HG02840 (cell line): ENCODE measurements around the gene TM4SF4.
"Not testable (repeated sequence)": the region's sequence is repeated elsewhere in the genome, so short reads cannot be mapped to it uniquely, and the experiment has no call there.

Source experiments
- ATAC-seq: cut with Tn5 transposase; IDR thresholded peaks from one replicate; pipeline ENCODE4 v1.9.1; 2021; ENCODE audit warnings: mild to moderate bottlenecking, moderate library complexity, moderate number of reproducible peaks; ENCODE audit not compliant: unreplicated experiment, low FRiP score

TM4SF4 gene, protein sequence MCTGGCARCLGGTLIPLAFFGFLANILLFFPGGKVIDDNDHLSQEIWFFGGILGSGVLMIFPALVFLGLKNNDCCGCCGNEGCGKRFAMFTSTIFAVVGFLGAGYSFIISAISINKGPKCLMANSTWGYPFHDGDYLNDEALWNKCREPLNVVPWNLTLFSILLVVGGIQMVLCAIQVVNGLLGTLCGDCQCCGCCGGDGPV

DNA sequence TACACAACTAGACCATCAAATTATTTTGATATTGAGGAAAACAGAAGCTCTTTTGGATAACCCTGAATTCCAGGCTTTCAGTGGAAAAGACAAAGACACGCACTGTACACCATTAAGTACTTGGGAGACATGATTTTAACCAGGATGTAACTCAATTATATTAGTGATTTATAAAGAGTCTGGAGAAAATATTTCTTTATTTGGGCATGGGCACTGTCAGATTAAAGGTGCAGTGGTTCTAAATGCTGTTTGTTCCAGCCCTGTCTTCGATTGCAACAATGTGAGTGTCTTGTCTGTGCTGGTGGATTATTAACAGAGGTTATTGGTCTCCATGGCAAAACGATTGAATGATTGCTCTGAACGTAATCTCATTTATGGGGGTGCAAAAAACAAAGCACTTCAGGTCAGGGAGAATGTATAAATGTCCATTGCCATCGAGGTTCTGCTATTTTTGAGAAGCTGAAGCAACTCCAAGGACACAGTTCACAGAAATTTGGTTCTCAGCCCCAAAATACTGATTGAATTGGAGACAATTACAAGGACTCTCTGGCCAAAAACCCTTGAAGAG lies at the start of gene TM4SF4:
TSS of gene TM4SF4 (plus strand) at position 448 of the 568 bp plus-strand sequence. CDS start 181 bp downstream, outside the sequence.
- no peak for ATAC-seq

DNA sequence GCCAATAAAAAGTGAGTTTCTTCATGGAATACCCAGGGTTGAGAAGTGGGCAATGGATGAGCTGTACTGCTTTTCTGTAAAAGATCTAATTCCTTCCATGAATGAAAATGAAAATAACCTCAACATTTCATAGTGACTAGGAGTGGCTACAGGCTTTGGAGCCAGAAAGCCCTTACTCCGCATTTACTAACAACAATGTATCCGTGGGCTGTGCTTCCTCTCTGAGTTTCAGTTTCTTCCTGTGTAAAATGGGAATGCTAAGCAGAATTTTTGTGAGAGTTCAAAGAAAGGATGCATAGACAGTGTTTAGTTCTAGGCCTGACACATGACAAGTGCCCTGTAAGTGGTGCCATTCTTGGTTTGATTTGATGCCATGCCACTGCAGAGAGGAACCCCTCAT lies 49.6 kb upstream of the TM4SF4 start:
- ATAC-seq = no peak

DNA sequence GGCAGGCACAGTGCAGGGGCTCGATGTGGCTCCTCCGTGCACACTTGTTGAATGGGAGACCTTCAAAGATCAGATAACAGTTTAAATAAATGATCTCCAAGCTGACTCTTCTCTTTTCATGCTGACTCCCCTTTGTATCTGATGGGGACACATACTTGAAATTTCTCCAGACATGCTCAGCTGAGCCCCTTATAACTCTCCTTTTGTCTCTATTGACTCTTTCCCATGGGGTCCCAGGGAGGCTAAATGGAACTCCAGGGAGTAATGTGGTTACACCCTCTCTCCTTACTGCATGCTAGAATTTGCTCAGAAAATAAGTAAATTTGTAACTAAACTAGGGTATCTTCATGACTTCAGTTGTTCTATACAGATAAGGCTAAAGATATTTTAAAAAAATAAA lies 48.2 kb upstream of the TM4SF4 start:
- ATAC-seq = no peak

DNA sequence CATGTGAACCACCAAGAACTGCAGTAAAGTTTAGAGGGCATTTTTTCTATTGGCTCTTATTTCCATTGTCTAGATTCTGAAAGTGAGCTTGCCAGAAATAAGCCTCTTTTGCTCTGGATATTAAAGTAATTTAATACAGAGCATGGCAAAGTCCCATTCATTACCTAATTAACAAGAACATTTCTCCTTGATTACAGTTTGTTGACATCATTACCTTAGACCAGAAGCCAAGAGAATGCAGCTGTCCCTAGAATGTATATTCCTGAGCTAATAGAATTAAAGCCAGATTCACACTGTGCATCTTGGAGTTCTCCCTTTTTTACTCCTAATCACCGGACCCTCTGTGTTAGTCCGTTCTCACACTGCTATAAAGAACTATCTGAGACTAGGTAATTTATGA lies 46.4 kb upstream of the TM4SF4 start:
- no peak for ATAC-seq

DNA sequence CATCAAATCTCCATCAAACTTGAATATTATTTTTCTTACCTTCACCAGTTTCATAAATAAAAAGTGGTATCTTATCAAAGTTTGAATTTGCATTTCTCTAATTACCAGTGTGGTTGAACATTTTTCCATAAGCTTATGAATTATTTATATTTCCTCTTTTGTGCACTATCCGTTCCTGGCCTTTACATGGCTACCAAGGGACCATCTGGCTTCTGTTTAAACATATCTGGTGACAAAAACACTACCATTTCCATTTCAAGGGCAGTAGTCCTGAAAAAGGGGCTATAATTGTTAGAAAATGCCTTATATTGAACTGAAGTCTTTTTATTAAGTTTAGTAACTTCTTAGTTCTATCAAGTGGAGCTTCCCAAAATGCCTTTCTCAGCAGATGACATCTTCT lies 44.3 kb upstream of the TM4SF4 start:
- ATAC-seq = no peak

DNA sequence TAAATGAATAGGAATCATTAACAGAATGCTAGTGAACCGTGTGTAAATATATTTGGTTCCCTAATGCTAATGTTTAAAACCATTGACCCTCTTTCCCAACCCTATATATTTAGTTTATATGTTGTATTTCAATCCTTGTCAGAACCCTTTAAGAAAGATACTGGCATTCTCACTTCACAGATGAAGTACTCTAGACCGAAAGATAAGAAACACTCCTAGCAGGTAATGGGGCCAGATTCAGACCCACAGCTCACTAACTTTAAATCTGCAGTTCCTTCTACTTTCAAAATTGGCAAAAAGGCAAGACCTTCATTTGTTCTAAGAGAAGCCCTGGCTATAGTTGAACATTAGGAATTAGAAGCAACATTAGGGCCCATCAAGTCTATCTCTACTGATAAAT lies 42.3 kb upstream of the TM4SF4 start:
- no peak for ATAC-seq

DNA sequence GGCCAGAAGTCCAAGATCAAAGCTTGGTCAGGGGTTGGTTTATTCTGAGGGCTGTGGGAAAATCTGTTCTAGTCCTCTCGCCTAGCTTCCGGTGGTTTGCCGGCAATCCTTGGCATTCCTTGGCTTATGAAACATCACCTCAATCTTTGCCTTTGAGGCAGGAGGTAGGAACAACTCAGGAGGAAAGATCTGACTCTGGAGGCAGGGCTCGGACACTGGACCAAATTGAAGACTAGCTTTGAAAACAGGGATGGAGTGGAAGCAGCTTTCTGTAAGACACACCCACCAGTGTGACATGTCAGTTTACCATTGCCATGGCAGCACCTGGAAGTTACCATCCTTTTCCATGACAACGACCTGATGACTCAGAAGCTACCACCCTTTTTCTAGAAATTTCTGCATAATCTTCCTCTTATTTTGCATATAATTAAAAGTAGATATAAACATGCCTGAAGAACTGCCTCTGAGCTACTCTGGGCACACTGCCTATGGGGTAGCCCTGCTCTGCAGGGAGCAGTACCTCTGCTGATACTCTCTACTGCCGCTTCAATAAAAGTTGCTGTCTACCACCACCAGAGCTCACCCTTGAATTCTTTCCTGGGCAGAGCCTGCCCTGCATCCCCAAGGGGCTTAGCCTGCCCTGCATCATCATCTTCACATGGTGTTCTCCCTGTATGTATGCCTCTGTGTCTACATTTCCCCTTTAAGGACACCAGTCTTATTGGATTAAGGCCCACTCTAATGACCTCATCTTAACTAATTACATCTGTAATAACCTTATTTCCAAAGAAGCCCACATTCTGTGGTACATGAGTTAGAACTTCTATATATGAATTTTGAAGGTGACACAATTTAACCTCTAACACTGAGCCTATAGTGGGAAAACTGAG lies 38.3 kb upstream of the TM4SF4 start:
- ATAC-seq = no peak

DNA sequence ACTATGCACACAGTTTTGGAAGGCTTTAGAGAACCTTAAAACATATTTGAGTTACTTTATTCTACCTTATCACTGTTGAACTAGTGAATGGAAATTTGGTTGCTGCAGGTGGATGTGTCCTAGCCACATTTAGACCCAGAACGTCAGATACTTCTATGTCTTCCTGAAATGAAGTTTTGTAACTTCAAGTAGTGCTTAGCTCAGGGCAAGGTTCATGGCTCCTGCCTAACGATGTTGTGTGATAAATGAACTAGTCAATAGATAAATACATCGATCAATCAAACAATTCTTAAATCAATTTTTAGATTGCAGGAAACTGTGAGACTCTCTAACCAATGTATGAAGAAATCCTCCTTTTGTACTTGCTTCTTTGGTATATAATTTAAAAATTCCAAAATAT lies 37.2 kb upstream of the TM4SF4 start:
- no peak for ATAC-seq

DNA sequence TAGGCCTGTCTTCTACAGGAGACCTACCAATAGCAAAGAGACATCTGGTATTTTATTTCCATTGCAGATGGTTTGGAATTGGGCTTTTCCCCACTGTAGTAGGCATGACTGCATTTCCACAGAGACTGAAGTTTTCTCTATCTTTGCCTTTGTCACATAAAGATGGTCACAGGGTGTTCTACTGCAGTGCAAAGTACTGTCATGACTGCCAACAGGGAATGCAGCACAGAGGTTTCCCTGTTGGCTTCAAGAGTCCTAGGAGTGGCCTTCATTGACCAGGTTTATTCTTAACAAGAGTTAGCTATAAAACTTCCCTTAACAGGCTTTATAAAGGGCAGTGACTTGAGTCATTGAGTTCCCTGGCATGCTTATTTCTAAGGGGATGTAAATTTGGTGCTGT lies 36.8 kb upstream of the TM4SF4 start:
- no peak for ATAC-seq

DNA sequence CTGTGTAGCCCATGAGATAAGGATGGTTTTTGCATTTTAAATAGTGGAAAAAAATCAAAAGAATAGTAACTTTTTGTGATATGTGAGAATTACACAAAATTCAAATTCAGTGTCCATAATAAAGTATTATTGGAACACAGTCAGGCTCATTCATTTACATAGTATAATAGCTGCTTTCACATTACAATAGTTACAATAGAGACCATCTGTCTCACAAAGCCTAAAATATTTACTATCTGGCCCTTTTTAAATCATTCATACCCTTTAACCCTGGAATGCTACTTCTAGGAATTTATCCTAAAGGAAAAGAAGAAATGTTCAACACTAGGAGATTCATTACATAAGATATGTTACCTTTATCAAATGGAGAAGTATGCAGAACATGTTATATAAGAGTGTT lies 35.5 kb upstream of the TM4SF4 start:
- no peak for ATAC-seq

DNA sequence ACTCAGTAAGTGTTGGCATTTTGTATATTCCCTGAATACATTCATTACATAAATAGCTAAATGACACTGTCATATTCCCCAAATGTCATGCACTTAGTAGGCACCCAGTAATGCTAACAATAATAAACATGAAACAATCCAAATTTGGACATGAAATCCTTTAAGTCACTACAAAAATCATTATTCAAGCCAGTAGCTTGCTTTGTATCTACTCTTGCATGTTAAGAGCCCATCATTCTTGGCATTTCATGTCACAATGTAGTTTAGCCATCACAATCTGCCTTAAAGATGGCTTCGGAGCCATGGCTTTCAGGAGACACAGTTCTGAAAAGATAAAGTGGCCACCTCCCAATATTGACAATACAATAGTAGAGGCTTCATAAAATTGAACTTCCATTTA lies 32.9 kb upstream of the TM4SF4 start:
- ATAC-seq = no peak

DNA sequence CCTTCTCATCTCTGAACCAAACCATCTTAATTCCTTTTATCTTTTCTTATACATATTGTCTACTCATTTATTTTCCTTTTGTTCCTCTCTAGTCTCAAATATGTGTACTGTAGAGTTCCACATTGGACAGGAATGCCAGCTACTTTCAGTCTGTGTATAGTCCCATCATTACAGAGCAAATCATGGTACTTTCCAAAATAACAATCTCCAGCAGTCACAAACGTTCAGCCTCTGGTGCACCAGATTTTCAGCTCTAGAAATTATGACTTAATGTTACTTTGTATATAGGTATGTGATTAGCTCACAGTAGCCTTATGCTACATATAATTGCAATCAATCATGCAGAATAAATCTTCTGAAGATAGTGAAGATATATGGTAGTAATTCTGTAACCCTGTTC lies 32.5 kb upstream of the TM4SF4 start:
- no peak for ATAC-seq

DNA sequence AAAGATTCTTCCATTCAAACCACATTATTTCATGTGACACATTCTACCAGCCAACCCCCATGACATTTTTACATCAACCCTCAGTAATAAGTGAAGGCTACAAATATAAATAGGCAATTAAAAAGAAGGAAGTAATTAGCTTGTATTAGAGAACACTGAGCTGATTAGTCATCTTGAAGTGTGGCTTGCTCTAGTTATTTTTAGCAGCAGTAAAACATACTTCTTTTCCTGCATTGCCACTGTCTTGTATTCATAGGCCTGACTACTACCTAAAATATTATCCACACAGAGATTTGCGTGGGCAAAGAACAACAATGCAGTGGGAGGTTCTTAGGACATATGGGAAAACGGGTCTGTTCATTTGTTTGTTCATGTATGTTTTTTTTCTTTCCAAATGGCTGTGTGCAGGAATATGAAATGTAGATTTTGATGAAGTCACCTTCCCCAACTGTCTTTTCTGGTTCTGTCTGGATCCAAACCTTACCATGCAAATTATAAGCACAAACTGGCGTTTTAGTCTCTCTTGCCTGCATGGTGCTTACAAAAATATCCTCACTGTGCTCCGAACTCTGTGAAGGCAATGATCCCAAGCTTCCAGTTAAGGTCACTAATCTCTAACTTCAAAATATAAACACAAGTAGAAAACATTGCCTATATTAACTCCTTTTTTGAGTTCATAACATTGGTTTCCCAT lies 31.5 kb upstream of the TM4SF4 start:
- ATAC-seq = no peak

DNA sequence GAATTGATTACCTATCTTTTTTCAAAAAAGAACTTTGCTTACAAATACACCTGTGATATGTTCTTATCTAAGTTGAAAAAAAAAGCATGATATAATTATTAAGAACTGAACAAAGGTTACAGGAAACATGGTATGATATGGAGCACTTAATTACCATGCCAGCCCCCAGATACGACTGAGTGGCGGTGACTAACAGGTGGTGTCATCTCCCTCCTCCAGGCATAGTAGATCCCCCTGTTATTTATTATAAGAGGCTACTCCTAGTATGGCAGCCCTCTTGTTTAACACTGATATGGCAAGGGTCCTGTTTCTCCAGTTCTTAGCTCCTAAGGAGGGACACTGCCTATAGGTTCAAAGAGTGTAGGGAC lies 31.0 kb upstream of the TM4SF4 start:
- ATAC-seq = no peak

DNA sequence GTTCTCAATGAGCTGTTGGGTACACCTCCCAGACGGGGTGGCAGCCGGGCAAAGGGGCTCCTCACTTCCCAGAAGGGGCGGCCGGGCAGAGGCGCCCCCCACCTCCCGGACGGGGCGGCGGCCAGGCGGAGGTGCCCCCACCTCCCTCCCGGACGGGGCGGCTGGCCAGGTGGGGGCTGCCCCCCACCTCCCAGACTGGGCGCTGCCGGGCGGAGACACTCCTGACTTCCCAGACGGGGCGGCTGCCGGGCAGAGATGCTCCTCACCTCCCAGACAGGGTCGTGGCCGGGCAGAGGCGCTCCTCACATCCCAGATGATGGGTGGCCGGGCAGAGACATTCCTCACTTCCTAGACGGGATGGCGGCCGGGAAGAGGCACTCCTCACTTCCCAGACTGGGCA lies 29.6 kb upstream of the TM4SF4 start:
- ATAC-seq = not testable (repeated sequence)

DNA sequence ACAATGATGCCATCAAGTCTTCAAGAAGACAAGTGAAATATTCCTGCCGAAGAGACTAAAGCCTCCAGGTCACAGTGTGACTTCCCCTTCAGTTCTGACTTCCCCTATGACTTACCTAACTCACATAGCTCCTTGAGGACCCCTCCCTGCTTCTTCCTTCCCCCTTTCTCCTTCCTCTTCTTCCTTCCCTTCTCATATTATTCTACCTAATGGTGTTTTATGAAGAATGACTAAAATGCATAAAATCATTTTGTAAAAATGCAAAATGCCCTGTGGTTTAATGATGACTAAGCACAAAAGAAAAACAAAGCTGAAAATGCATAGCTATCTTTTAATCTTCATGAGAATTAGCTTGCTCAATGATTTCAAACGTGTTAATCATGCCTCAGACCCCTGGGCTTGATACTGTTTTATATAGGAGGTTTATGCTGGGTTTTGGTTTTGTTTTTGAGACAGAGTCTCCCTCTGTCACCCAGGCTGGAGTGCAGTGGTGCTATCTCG lies 26.1 kb upstream of the TM4SF4 start:
- no peak for ATAC-seq

DNA sequence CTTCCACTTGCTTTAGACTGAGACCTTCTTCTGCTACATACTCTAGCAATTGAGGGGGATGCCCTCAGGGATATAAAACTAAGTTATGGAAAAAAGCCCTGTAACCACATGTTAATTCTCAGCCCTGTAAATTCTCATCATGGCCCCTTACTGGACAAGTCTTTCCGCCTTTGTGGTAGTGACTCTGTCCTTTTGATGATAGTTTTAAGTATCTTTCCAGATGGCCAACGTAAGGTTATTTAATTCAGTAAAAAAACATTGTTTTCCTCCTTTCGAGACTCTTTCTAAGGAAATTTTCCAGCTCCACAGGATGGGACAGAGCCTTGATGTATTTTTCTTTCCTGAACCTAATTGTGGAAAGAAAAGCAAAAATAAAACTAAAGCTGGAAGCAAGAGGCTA lies 25.3 kb upstream of the TM4SF4 start:
- no peak for ATAC-seq

DNA sequence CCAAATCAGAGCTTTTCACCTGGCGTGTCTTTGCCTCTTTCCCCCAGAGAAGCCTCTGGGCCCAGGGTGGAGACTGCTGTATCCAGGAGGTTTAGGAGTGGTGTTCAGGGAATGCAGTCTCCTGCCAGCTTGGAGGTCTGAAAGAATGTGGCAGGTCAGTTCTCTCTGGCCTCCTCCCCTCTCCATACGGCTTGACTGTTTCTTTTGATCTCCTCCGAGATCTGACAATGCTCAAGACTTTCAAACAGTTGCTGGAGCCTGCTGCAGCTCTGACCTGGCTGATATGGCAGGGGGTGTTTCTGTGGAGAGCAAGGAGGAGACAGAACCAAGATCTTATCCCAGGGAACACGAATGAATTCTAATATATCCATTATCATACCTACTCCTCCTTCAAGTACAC lies 24.7 kb upstream of the TM4SF4 start:
- ATAC-seq = no peak

DNA sequence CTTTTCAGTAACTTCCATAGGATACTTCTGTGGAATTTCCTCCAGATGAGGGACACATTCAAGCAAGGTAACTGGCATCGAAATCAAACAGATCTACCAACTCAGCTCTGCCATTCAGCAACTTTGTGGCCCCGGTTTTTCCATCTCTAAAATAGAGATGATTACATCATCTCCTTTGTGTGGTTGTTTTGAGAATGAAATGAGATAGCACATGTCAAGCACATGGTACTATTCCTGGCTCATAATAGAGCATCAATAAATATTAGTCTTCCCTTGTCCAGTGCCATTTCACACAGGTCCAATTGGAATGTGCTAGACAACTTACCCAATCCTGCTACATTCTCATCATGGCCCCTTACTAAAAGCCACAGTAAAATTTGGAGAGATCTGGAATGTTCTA lies 24.2 kb upstream of the TM4SF4 start:
- no peak for ATAC-seq

DNA sequence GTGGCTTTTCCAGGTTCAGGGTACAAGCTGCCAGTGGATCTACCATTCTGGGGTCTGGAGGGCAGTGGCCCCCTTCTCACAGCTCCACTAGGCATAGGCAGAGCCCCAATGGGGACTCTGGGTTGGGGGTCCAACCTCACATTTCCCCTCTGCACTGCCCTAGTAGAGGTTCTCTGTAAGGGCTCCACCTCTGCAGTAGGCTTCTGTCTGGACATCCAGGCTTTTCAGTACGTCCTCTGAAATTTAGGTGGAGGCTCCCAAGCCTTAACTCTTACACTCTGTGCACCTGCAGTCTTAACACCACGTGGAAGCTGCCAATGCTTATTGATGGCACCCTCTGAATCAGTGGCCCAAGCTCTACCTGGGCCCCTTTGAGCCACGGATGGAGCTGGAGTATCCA lies 22.5 kb upstream of the TM4SF4 start:
- ATAC-seq = no peak
